Stomach (tissue), 4 donors: ENCODE data around the gene USP21.

Experiments
- CTCF ChIP-seq, 7 experiments: fragments of 450-650 bp in 4 of 7; fragments of 200-600 bp in 3 of 7; sonication (generic) in 3 of 7; IDR thresholded peaks; one replicate each; pipeline ENCODE4 v1.5.1; 2016 to 2019; ENCODE audit warnings: antibody characterized with exemption in 7 of 7, control low read depth in 2 of 7, mild to moderate bottlenecking in 1 of 7
- EP300 ChIP-seq: sonication (generic); formaldehyde crosslinking; IDR thresholded peaks from one replicate; pipeline ENCODE4 v1.6.1; 2017; ENCODE audit warnings: antibody characterized with exemption
- POLR2A ChIP-seq, 4 donors: fragments of 450-650 bp; IDR thresholded peaks; one replicate each; pipeline ENCODE4 v1.6.1; 2016; ENCODE audit warnings: antibody characterized with exemption in 4 of 4, control low read depth in 2 of 4, mild to moderate bottlenecking in 1 of 4, moderate library complexity in 1 of 4
- POLR2AphosphoS5 ChIP-seq, 3 donors: sonication (generic); formaldehyde crosslinking; IDR thresholded peaks; one replicate each; pipeline ENCODE4 v1.6.1; 2016; ENCODE audit warnings: antibody characterized with exemption in 3 of 3

- no peak for TF ChIP-seq POLR2AphosphoS5 (IDR thresholded peaks at IDR 0.05)
- TF ChIP-seq CTCF (IDR thresholded peaks at IDR 0.05): no peak
- no peak for TF ChIP-seq EP300
- TF ChIP-seq POLR2A (IDR thresholded peaks at IDR 0.05): no peak
These were observed 45.4 kb upstream of the USP21 start for GRCh38 chr1:161113915-161114314.
